Activated CD8-positive, alpha-beta T cell treated with anti-CD3 and anti-CD28 coated beads, Interleukin-2, amount 10 ng/mL, durations not matched to agents 7 days and 5 days (primary cell): ENCODE data around the gene KDM8. TPM values are rescaled to one million over a fixed set of nuclear protein-coding genes. Genes with fewer than 3 reads are reported as not detected.

ENCODE experiments used
- ATAC-seq: fragments of 150-1000 bp; cut with Tn5 transposase; one replicate; pipeline ENCODE4 v1.10.0; 2021; ENCODE audit warnings: moderate library complexity
- CTCF ChIA-PET: fragments of 350-600 bp; sonication (Branson Sonifier 250); formaldehyde crosslinking; loops from one replicate; lab custom pipeline; 2021; ENCODE audit warnings: antibody characterized with exemption; lab: Charles Lee
- POLR2A ChIA-PET: fragments of 350-600 bp; sonication (Branson Sonifier 250); formaldehyde crosslinking; loops from one replicate; lab custom pipeline; 2021; ENCODE audit warnings: antibody characterized with exemption; lab: Charles Lee
- DNase-seq: peaks from one replicate; pipeline ENCODE4 v3.0.0-alpha.2; 2020
- H3K27ac Mint-ChIP-seq: one replicate; pipeline ENCODE4 v1.8.0; 2021; ENCODE audit warnings: mild to moderate bottlenecking, mixed read lengths
- H3K27me3 Mint-ChIP-seq: one replicate; pipeline ENCODE4 v1.8.0; 2021; ENCODE audit warnings: low read depth, mixed read lengths
- H3K36me3 Mint-ChIP-seq: one replicate; pipeline ENCODE4 v1.8.0; 2021; ENCODE audit warnings: low read depth, mixed read lengths
- H3K4me1 Mint-ChIP-seq: one replicate; pipeline ENCODE4 v1.8.0; 2021; ENCODE audit warnings: low read depth, mixed read lengths
- H3K4me3 Mint-ChIP-seq: one replicate; pipeline ENCODE4 v1.8.0; 2021; ENCODE audit warnings: mild to moderate bottlenecking, mixed read lengths
- H3K9me3 Mint-ChIP-seq: one replicate; pipeline ENCODE4 v1.8.0; 2022; ENCODE audit warnings: mixed read lengths; ENCODE audit not compliant: insufficient read depth
- total RNA-seq, 2 experiments: library from RNA; stranded (reverse); gene quantifications; one replicate each; pipeline ENCODE4 v1.2.3, GENCODE V29; 2021

Gene KDM8
- total RNA-seq, 2 experiments from 2014 or later = 14.7 to 15.0 TPM

DNA sequence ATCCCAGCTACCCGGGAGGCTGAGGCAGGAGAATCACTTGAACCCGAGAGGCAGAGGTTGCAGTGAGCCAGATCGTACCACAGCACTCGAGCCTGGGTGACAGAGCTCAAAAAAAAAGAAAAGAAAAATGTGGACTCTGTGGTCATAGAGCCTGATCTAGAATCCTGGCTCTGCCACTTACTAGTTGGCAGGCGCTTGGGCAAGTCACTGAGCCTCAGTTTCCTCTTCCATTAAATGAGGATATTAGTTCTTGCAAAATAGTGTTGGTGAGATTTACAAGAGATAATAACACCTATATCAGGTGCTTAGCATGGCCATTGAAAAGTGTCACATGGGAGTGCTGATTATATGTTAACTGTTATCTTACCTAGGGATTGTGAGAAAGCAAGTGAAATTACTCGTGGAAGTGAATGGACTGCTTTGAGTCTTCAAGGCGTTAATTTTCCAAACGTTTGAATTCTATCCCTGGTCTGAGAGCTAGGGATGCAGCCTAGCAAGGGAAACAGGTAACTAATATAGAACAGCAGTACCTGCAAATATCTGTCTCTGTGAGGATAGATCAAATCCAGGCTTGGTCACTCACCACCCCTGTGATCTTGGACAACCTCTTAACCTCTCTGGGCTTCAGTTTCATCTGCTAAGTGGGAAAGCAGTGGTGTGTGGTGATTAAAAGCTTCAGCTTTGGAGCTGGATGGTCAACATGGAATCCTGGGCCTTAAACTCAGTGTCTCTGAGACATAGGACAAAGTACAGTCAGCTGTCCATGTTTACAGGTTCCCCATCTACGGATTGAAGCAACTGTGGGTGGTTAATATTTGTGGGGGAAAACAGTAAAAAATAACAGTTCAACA is 66.2 kb downstream of the KDM8 start:
- ATAC-seq = no peak
- Mint-ChIP-seq H3K4me1 (peaks cover 85% of the 10 kb centered on the region), H3K27ac (peak overlapping the region; percentile 99), H3K4me3 (peak overlapping the region; percentile 98), H3K9me3 (peaks cover 3% of the 10 kb centered on the region), H3K27me3 (no peaks in the 10 kb centered on the region), H3K36me3 (peaks cover 39% of the 10 kb centered on the region)
- POLR2A ChIA-PET = interaction anchor here (0.7 to 4.5 kb wide), 7 partner anchors 27 to 282 kb away, joined by 3 to 31 read pairs (median 5); no protein-coding TSS in a partner anchor
- DNase-seq = no peak
- CTCF ChIA-PET = interaction anchor here (1.2 to 4.9 kb wide), 4 partner anchors 35 to 100 kb away, joined by 3 to 30 read pairs (median 4); no protein-coding TSS in a partner anchor

DNA sequence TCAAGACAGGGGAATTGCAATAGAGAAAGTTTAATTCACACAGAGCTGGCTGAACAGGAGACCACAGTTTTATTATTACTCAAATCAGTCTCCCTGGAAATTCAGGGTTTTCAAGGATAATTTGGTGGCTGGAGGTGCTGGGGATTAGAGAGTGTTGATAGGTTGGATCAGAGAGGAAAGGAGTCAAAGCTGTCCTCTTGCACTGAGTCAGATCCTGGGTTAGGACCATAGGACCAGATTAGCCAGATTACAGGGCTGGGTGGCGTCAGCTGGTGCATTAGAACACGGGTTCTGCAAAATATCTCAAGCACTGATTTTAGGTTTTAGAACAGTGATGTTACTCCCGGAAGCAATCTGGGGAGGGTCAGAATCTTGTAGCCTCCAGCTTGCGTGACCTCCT is 67.0 kb downstream of the KDM8 start:
- POLR2A ChIA-PET = interaction anchor here (0.7 to 4.5 kb wide), 3 partner anchors 17 to 38 kb away, joined by 3 to 31 read pairs (median 4); no protein-coding TSS in a partner anchor
- Mint-ChIP-seq H3K4me1 (peaks cover 81% of the 10 kb centered on the region), H3K36me3 (peaks cover 35% of the 10 kb centered on the region), H3K9me3 (peaks cover 3% of the 10 kb centered on the region), H3K27me3 (no peaks in the 10 kb centered on the region), H3K27ac (no peak overlapping the region), H3K4me3 (no peak overlapping the region)
- no peak for ATAC-seq
- CTCF ChIA-PET = interaction anchor here (1.2 to 4.9 kb wide), 4 partner anchors 21 to 100 kb away, joined by 3 to 30 read pairs (median 4); no protein-coding TSS in a partner anchor
- DNase-seq = no peak

Other genes with a start within 250 kb of the KDM8 start
- not detected for gene C16orf82, start 136.6 kb upstream of the KDM8 start, total RNA-seq
- 10 to 100 TPM; 87.3 to 94.9 TPM for gene NSMCE1, start 65.2 kb downstream of the KDM8 start, total RNA-seq
- gene IL4R, start 110.4 kb downstream of the KDM8 start, total RNA-seq = 100 to 1,000 TPM; 231 to 237 TPM
- gene IL21R, start 198.6 kb downstream of the KDM8 start, total RNA-seq = 10 to 100 TPM; 23.5 to 24.2 TPM